Measurements from ENCODE around the gene UBD. TPM values are rescaled to one million over a fixed set of nuclear protein-coding genes. Genes with fewer than 3 reads are reported as not detected.

UBD gene
- total RNA-seq, 1 experiment from 2014 or later, result not detected

GRCh38 chr6:29510202-29510601 is 49.3 kb downstream of the UBD start:
- Histone ChIP-seq H3K4me1 (ENCODE audit: insufficient read depth, low read length) (no peaks in the 10 kb centered on the region), H3T11ph (ENCODE audit: low read length) (no peak overlapping the region), H3K4me2 (ENCODE audit: insufficient read depth, insufficient read length, low read length) (no peak overlapping the region), H3K4ac (ENCODE audit: low read depth, low read length) (no peak overlapping the region), H3K23me2 (ENCODE audit: insufficient read length, low read depth, low read length, poor library complexity, severe bottlenecking) (no peaks in the 10 kb centered on the region), H3K27ac (ENCODE audit: insufficient read length, low read depth, low read length) (no peak overlapping the region), H4K5ac (ENCODE audit: insufficient read length, low read depth, low read length) (no peak overlapping the region), H3K14ac (ENCODE audit: insufficient read depth, low read length) (no peak overlapping the region), H4K8ac (replicated peaks; ENCODE audit: insufficient read length, low read depth, low read length) (no peak overlapping the region), H2BK120ac (ENCODE audit: low read depth, low read length, poor library complexity, severe bottlenecking) (no peak overlapping the region), H2BK15ac (ENCODE audit: low read depth, low read length) (no peak overlapping the region), H2AK5ac (ENCODE audit: insufficient read length, low read length) (no peak overlapping the region), H2AFZ (ENCODE audit: low read length) (no peak overlapping the region), H2BK5ac (ENCODE audit: insufficient read length, low read length) (no peak overlapping the region), H4K20me1 (ENCODE audit: control insufficient read depth, insufficient read depth, insufficient read length) (no peaks in the 10 kb centered on the region), H3K9ac (ENCODE audit: extremely low read depth, insufficient read length, low read length) (no peak overlapping the region), H3K9me3 (ENCODE audit: control insufficient read depth, low read depth, low read length) (no peaks in the 10 kb centered on the region), H2BK20ac (ENCODE audit: low read depth, low read length, poor library complexity, severe bottlenecking) (no peak overlapping the region), H3K18ac (ENCODE audit: insufficient read length, low read depth, low read length) (no peak overlapping the region), H3K79me1 (ENCODE audit: insufficient read depth, low read depth, low read length, poor library complexity, severe bottlenecking) (no peaks in the 10 kb centered on the region), H4K91ac (ENCODE audit: insufficient read length, low read depth, low read length) (no peak overlapping the region), H3K56ac (ENCODE audit: insufficient read length, low read depth, low read length) (no peak overlapping the region), H2BK12ac (ENCODE audit: insufficient read length, low read depth, low read length) (no peak overlapping the region), H3K79me2 (ENCODE audit: insufficient read depth, low read length) (no peaks in the 10 kb centered on the region), H3K23ac (ENCODE audit: insufficient read length, low read depth, low read length) (no peak overlapping the region), H3K27me3 (ENCODE audit: insufficient read depth, low read length) (no peaks in the 10 kb centered on the region)
- Mint-ChIP-seq H3K27ac (no peak overlapping the region), H3K4me3 (no peak overlapping the region), H3K4me1 (peaks cover 4 to 13% of the 10 kb centered on the region in 2 experiments), H3K27me3 (ENCODE audit: low read depth) (peaks cover 5% of the 10 kb centered on the region), H3K36me3 (ENCODE audit: insufficient read depth in 1 of 3, low read depth in 3 of 3) (no peaks in the 10 kb centered on the region; a peak in 1 of 7 replicates), H3K9me3 (peaks cover 0 to 2% of the 10 kb centered on the region in 2 experiments; a peak in 2 of 5 replicates)
- no CpG with 5 or more reads among the region's 4 CpGs for WGBS (ENCODE audit: extremely low coverage, insufficient read length, low lambda C conversion rate)
- DNase-seq, result peak; percentile 24
- 0 out of 3 replicates have a peak, but pooled peaks have one; percentile 12 for TF ChIP-seq CTCF (conservative IDR thresholded peaks at IDR 0.05)

Data from H9 (cell line).